A204.1 (cell line): ENCODE measurements around the gene S100A4.

ENCODE experiments used
- FAIRE-seq: peaks from 2 replicates; lab custom pipeline; 2012; peaks lifted over from hg19 to GRCh38; lab: Jason Lieb, UNC

The S100A4 gene

GRCh38 chr1:153506386-153506785 is 39.2 kb downstream of the S100A4 start:
- FAIRE-seq: no peak

GRCh38 chr1:153505576-153505975 is 40.0 kb downstream of the S100A4 start:
- FAIRE-seq: no peak

GRCh38 chr1:153503766-153504165 is 41.8 kb downstream of the S100A4 start:
- no peak for FAIRE-seq

GRCh38 chr1:153498746-153499145 is 46.9 kb downstream of the S100A4 start:
- FAIRE-seq: no peak

- FAIRE-seq: no peak
These were observed 50.1 kb downstream of the S100A4 start for GRCh38 chr1:153495536-153495935.

GRCh38 chr1:153494976-153495535 is 50.5 kb downstream of the S100A4 start:
- FAIRE-seq: no peak
